HEK293 (cell line): ENCODE results near the gene KCTD12.

Source experiments
- CTCF ChIP-seq: fragments of 450-650 bp; formaldehyde crosslinking; IDR thresholded peaks from 2 replicates; pipeline ENCODE4 v1.5.1; 2016; ENCODE audit warnings: missing biosample characterization, missing genetic modification characterization
- REST ChIP-seq: fragments of 450-650 bp; formaldehyde crosslinking; IDR thresholded peaks from 2 replicates; pipeline ENCODE4 v1.5.1; 2016; ENCODE audit warnings: missing biosample characterization, missing genetic modification characterization
- SETDB1 ChIP-seq: IDR thresholded peaks from one replicate; pipeline ENCODE4 v1.6.1; 2017; ENCODE audit warnings: mild to moderate bottlenecking, low read length, moderate library complexity, mixed read lengths; ENCODE audit not compliant: insufficient read length
- SP2 ChIP-seq: fragments of 450-650 bp; formaldehyde crosslinking; IDR thresholded peaks from 2 replicates; pipeline ENCODE4 v1.5.1; 2016; ENCODE audit warnings: missing biosample characterization, missing genetic modification characterization
- ZNF362 ChIP-seq: fragments of 450-650 bp; formaldehyde crosslinking; IDR thresholded peaks from 2 replicates; pipeline ENCODE4 v1.5.1; 2016; ENCODE audit warnings: missing biosample characterization, missing genetic modification characterization
- ZNF549 ChIP-seq: fragments of 450-650 bp; IDR thresholded peaks from 2 replicates; pipeline ENCODE4 v1.5.1; 2018; ENCODE audit warnings: missing biosample characterization, missing genetic modification characterization, mild to moderate bottlenecking, inconsistent platforms, moderate library complexity
- ZNF707 ChIP-seq: fragments of 450-650 bp; formaldehyde crosslinking; IDR thresholded peaks from 2 replicates; pipeline ENCODE4 v1.5.1; 2016; ENCODE audit warnings: missing biosample characterization, missing genetic modification characterization

GRCh38 chr13:76917095-76917494 lies 30.9 kb upstream of the KCTD12 start:
- no peak for TF ChIP-seq CTCF
- TF ChIP-seq ZNF549, result no peak
- TF ChIP-seq REST (tag by site-specific recombination), result no peak
- no peak for TF ChIP-seq ZNF707
- TF ChIP-seq ZNF362, result no peak
- no peak for TF ChIP-seq SETDB1
- no peak for TF ChIP-seq SP2
